ENCODE results near the gene FBXL12.
"Not testable (repeated sequence)": the region's sequence is repeated elsewhere in the genome, so short reads cannot be mapped to it uniquely, and the experiment has no call there.

The FBXL12 gene

DNA sequence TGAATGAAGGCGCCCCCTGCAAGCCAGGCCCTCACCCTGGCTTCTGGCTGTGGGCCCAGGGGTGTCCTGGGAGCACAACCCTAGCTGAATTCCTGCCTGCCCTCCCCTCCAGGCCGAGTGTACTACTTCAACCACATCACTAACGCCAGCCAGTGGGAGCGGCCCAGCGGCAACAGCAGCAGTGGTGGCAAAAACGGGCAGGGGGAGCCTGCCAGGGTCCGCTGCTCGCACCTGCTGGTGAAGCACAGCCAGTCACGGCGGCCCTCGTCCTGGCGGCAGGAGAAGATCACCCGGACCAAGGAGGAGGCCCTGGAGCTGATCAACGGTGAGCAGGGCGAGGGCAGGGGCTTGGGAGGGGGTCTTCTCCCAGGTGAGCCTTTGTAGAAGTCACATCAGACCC, 19.4 kb upstream of the FBXL12 start:
- DNase-seq: no peak

DNA sequence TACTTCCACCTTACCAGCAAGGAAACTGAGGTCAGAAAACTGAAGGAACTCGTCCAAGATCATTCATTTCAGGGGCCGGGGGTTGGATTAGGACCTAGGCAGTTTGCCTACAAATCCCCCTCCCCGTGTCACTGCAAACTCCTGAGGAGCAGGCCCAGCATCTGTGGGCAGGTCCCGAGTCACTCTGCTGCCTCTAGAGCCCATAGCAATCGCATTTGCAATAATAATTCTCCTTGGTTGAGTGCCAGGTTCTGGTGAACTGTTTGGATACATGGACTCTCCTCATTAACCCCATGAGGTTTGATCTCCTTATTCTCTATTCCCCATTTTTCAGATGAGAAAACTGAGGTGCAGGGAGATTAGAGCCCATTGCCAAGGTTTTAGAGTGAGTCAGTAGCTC, 17.1 kb upstream of the FBXL12 start:
- no peak for DNase-seq

DNA sequence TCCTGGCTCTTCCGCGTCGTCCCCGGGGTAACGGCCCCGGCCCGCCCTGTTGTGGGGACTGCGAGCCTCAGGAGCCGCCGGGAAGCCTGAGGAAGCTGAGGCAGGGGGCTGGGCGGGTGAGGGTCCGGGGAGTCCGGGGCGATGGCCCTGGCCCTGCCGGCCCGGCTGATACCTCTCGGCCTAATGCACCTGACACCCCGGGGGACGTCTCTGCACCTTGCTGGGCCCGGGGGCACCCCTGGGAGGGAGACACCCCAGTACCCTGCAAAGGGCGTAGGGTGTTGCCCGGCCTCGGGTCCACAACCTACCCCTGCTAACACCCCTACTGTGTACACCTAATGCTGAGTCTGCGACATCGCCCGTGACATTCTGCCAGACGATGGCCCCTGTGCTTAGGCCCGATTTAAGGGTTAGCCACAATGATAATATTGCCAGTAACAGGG, 16.6 kb upstream of the FBXL12 start:
- peak in 1 of 4 experiments; percentile 16 for DNase-seq

DNA sequence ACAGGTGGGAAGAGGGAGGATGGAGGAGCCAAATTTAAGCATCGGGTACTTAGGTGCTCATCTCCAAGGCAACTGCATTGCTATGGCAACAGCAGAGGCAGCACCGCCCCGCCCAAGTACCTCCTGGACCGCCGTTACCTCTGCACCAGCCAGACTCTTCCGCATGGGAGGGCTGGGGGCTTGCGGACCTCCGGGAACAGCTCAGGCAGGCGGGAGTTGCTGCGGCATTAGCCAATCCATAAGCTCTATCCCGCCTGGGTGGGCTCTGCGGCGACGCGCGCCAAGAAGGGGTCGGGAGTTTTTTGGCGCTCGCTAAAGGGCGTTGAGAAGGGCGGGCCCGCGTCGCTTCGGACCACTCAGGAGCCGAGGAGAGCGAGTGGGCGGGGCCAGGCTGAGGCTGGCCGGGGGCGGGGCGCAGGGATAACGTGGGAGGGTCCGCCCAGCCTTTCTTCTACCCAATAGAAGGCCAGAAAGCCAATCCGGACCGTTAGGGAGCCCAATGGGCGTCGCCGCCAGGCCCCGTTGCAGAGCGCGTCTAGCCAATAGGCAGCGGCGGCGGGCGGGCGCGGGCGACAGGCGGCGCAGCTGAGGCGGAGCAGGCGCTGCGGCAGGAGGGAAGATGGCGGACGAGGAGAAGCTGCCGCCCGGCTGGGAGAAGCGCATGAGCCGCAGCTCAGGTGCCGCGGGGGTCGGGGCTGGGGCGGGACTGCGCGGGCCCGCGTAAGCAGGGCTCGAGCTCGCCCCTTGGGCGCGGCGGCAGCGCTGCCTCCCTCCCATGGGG, 16.0 kb upstream of the FBXL12 start, which contains the start of gene PIN1:
Gene PIN1 (plus strand): TSS at position 593 of the 781 bp plus-strand sequence. CDS start 27 bp downstream, at position 620.
- DNase-seq: peak; percentile 96 to 99 (median 98)

DNA sequence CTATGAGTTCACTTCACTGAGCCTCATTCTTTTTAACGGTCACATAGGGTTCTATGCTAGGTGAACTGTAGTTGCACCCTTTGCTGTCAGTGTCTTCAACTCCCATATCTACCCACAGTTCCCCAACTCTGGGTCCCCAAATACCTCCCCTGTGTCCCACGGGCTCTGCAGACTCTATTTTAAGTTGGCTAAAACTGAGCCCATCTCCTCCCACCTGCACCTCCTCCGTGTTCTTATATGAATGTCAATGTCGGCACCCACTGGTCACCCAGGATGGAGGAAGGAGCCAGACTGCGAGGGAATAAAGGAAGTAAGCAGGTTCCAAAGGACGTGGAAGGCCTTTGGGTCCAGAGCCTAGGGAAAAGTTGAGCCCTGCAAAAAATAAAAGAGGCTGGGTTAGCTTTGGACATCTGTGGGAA, 15.4 kb upstream of the FBXL12 start:
- DNase-seq: no peak

DNA sequence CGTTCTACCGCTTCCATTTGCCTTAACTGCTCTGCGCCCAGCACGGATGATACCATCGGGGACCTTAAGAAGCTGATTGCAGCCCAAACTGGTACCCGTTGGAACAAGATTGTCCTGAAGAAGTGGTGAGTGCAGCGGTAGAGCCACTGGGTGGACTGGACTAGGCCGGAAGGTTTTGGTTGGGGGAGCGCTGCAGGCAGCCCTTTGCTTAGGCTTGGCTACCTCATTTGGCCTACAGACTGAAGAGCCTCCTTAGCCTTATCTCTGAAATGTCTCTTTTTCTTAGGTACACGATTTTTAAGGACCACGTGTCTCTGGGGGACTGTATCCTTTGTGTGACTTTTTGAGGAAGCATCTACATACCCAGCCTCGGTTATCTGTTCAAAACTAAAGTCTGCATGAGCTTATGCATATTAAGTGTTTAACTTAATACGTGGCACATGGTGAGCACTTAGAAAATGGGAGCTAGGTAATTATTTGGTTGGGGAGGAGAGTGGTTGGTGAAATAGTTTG, 9.7 kb upstream of the FBXL12 start:
- no peak for DNase-seq

DNA sequence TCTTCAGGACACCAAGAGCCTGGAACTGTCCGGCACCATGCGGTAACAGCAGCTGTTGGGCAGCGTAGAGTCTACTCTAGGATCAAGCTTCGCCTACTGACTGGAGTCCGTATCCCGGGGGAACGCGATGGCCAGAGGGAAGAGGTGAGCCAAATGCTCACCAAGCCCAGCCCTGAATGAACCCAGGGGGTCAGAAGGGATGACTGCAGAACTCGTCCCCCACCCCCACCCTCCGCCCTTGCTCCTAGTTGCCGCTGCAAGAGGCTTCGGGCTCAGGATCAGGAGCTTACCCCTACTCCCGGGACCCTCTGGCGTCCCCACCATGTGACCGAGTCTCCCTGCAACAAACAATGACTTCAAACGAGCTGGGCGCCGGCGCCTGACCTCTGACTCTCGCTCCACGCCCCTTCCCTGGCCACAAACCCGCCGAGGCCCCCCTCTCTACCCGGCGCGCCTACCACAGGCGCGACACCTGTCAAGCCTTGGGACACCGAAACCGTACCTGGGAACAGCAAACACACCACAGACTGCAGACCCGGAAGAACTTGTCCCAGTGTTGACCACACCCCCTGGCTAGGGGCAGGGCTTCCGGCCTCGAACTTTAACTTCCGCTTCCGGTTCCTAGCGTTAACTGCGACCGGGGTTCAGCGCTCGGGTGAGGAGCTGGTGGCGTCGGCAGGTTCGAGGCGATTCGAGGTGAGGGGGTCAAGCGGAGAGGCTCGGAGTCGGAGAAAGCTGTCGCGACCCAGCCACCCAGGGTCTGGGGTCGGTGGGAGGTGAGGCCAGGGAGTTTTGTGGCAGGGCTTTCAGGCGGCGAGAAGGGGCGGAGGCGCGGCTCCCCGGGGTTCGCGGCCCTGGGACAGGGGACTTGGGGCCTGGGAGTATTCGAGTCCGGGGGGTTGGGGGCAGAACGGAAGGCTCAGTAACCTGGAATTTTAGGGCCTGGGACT, 8.7 kb upstream of the FBXL12 start, which contains the start of gene UBL5:
Gene UBL5 (plus strand): TSS at position 630 of the 950 bp plus-strand sequence. CDS start 420 bp downstream, outside the sequence.
- DNase-seq: peak; percentile 65 to 83 (median 76)

DNA sequence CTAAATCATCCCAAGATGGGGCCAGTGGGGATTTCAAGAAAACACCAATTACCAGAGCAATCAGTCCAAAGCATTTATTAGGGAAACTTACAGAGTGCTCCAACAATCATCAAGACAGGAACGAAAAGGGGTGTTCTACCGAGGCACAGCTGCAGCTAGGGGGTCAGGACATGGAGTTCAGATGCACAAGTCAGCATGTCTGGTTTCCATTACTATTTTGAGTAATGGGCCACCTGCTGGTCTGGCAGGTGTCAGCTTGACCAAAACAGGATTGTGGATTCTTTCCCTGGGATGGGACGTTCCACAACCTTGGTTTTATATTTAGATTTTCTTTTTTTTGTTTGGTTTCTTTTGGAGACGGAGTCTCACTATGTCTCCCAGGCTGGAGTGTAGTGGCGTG, 4.9 kb upstream of the FBXL12 start:
- no peak for DNase-seq

DNA sequence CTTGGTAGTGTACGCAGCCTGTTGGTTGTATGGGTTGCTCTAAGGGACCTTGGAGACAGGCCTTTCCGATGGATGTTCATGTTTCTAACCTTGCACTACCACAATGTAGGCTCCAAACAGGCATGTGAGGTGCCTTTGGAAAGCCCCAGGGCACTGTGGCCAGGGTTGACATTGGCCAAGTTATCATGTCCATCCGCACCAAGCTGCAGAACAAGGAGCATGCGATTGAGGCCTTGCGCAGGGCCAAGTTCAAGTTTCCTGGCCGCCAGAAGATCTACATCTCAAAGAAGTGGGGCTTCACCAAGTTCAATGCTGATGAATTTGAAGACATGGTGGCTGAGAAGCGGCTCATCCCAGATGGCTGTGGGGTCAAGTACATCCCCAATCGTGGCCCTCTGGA, 1.2 kb upstream of the FBXL12 start:
- not testable (repeated sequence) for DNase-seq

DNA sequence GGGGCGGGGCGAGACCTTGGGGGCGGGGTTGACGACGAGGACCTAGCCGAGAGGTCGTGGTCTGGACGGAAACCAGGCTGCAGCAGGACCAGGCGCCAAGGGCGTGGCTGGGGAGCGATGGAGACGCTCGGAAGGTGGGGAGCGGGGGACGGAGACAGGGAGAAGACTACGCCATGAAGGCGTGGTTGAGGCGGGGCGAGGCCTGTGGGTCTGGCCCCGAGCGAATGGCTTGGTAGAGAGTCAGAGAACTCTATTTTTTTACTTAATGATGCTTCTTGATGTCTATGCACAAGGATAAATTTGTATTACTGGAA, 674 bp upstream of the FBXL12 start:
- no peak for DNase-seq

DNA sequence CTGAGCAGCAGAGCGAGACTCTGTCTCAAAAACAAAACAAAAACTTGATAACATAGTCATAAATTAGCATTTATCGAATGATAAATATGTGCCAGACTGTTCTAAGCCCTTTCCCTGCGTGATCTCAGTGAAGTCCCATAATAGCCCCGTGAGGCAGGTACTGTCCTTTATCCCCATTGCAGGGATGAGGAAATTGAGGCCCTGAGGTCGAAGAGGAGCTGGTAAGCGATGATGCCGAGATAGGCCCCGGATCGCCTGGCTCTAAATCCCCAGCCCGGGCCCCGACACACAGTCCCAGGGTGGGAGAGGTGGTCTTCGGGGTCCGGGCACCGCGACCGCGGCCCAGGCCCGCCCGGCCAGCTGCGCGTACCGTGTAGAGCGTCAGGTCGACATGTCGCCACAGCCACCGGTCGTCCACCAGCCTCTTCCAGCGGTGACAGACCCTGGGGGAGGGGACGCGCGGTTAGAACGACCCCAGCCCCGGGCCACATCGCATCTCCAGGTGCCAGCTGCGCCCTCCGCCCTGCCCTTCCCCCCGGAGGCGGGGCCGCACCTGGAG, 625 bp downstream of the FBXL12 start:
- no peak for DNase-seq

DNA sequence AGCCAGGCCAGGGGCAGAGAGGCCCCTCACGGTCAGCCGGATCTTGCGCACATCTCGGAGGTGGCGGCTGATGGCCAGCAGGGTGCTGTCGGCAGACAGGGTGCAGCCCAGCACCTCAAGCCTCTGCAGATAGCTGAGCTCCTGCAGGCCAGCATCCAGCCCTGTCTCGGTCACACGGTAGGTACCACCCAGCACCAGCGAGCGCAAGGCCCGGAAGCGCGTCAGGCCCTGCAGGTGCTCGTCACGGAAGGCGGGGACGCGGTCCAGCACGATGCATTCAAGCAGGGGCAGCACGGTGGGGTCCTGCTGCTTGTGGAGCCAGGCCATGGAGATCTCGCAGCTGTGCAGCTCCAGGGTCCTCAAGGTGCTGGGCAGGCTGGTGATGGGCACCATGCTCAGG, 7.7 kb downstream of the FBXL12 start:
- no peak for DNase-seq

DNA sequence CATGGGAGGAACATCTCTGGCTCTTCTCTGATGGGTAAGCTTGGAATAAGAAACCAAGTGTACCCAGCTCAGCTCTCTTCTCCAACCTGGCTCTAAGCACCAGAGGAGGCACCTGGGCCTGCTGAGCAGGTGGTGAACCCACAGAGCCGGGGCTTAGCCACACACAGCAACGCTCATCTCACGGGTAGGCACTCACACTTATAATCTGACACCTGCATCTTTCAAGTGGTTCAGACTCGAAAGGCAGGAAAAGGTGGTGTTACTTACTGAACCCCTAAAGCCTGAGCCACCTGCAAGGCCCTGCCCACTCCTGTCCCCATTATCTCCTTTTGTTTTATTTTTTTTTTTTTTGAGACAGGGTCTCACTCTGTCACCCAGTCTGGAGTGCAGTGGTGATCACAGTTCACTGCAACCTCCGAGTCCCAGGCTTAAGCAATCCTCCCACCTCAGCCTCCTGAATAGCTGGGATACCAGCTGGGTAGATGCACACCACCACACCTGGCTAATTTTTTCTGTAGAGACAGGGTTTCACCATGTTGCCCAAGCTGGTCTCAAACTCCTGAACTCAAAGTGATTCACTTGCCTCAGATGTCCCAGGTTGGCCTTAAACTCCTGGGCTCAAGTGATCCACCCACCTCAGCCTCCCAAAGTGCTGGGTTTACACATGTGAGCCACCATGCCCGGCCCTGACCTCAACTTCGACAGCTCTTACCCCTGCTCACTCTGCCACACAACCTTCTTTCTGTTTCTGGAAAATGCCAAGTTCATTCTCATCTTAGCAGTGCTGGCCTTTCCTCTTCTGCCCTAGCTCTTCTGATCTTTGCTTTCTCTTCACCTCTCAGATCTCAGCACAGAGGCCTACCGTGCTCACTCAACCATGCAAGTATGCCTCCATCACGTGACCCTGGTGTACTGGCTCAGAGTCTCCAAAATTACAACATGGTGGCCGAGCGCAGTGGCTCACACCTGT, 9.7 kb downstream of the FBXL12 start:
- no peak for DNase-seq

DNA sequence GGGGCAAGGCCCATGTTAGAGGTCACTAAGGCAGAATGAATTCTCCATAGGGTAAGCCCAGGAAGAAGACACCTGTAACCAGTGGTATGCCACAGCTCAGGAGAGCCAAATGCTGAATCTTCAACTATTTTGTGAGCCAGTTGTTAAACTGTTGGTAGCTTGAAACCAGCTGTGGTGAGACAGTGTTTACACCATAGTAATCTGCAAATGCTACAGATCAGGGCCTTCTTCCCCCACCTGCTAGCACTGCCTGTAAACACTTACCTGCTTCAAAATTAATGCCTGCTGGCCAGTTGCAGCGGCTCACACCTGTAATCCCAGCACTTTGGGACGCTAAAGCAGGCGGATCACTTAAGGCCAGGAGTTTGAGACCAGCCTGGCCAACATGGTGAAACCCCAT, 12.1 kb downstream of the FBXL12 start:
- no peak for DNase-seq

DNA sequence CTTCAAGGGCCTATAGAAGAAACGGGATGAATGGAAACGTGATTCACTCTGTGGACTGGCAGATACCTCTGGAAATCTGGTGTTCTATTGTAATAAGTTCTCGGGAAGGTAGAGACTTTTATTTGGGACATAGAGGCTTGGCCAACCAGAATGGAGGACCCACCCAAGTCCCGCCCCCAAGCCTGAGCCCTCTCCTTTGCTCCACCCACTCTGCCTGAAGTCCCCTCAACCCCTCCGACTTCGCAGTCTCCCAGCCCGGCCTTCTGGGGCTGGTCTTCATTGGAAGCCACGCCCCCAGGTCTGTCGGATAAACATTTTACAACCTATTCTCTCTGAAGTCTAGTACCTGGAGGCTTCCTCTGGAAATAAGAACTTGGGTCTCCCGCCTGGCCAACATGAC, 16.9 kb downstream of the FBXL12 start:
- DNase-seq: no peak

DNA sequence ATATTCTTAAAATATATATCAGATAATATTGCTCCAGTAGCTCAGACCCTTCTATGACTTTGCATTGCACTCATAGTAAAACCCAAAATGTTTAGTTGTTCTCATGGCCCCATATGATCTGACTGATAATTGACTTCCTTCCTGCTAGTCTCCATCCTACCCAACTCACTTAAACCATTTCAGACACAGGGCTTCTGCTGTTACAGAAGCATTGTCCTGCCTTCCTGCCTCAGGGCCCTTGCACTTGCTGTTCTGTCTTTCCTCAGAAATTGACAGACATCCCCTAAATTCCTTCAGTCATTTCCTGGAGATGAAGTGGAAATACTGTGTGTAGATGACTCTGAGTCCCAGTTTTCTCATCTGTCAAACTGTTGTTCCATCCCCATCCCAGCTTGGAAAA, 19.7 kb downstream of the FBXL12 start:
- DNase-seq: no peak

DNA sequence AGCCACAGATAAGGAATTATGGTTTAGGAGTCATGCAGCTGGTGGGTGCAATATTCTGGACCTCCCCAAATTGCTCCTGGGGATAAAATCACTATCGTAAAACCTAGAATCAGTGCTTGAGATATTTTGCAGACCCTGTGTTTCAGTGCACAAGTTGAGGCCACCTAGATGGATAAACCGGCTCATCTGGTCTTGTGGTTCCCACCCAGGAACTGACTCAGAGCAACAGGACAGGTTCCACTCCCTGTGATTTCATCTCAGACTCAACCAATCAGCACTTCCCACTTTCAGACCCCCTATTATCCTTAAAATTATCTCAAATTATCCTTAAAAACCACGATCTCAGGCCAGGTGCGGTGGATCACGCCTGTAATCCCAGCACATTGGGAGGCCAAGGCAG, 21.0 kb downstream of the FBXL12 start:
- no peak for DNase-seq

DNA sequence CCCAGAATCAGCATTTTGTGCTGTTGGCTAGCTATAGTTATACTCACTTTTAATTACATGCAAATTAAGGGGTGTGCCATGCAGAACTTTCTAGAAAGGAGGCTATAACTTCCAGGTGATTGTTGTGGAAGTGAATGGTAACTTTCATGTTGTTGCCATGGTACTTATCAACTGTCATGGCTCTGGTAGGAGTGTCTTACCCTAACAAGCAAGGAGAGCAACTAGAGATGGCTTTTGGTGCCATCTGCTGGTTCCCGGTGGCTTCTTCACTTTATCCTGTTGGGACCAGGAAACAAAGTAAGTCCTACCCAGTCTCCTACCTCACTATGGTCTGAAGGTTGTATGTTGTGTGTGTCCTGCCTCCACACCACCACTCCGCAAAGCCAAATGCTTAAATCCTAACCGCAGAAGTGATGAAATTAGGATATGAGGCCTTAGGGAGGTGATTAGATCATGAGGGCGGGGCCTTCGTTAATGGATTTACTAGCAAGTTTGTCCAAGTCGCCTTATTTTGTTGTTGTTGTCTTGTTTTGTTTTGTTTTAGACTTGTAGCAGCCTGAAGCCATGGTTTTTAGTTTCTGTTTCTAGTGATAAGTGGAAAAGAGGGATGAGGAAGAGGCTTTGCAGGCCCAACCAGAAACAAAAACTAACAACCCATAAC, 22.6 kb downstream of the FBXL12 start:
- peak; percentile 31 to 65 (median 60) for DNase-seq

DNA sequence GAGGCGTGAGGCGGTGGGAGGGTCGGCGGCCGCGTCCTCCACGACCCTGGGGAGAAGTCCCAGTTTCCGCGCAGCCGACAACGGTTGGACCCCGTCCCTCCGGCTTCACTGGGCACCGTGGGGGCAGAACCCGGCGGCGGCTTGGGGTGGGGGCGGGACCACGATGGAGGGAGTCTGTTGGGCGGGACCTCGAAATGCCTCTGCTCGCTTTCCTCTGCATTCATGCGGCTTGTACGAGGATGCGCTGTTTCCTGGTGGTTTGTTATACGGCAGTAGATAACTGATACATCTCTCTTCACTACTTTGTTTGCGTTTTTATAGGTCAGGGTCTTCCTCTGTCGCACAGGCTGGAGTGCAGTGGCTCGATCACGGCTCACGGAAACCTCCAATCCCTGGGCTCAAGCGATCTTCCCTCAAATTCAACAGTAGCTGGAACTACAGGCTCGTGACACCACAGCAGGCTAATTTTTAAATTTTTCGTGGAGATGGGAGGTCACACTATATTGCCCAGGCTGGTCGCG, 25.7 kb downstream of the FBXL12 start:
- peak; percentile 39 to 49 (median 44) for DNase-seq

DNA sequence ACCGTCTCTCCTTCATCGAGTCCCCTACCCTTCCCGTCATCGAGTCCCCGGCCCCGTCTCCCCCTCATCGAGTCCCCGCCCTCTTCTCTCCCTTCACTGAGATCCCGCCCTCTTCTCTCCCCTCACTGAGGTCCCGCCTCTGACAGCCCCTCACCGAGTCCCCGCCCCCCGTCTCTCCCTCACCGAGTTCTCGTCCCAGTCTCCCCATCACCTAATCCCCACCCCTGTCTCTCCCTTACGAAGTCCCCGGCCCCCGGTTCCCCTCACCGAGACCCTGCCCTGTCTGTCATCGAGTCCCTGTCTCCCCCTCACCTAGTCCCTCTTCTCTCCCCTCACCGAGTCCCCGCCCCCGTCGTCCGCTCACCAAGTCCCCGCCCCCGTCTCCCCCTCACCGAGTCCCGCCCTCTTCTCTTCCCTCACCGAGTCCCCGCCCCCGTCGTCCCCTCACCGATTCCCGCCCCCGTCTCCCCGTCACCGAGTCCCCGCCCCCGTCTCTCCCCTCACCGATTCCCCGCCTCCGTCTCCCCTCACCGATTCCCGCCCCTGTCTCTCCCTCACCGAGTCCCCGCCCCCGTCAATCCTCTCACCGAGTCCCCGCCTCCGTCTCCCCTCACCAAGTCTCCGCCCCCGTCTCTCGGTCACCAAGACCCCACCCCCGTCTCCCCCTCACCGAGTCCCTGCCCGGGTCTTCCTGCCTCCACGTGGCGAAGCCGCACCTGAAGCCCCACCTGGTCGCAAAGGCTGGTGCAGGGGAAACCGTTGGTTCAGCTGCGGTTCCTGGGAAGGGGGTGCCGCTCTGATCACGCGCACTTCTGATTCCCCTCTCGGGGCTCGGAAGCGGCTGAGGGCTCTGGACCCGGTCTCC, 26.4 kb downstream of the FBXL12 start:
- peak; percentile 91 to 97 (median 95) for DNase-seq

All from activated CD4-positive, CD25-positive, alpha-beta regulatory T cell (primary cell).